NCI-H2081 (cell line): ENCODE results near the gene TYRO3.
A peak's percentile ranks its signal among the peaks of the same experiment; 100 is the strongest.

Experiments
- DNase-seq, 2 experiments: peaks; one replicate each; lab custom pipeline; 2025; lab: John Stamatoyannopoulos, UW

TYRO3 gene

DNA sequence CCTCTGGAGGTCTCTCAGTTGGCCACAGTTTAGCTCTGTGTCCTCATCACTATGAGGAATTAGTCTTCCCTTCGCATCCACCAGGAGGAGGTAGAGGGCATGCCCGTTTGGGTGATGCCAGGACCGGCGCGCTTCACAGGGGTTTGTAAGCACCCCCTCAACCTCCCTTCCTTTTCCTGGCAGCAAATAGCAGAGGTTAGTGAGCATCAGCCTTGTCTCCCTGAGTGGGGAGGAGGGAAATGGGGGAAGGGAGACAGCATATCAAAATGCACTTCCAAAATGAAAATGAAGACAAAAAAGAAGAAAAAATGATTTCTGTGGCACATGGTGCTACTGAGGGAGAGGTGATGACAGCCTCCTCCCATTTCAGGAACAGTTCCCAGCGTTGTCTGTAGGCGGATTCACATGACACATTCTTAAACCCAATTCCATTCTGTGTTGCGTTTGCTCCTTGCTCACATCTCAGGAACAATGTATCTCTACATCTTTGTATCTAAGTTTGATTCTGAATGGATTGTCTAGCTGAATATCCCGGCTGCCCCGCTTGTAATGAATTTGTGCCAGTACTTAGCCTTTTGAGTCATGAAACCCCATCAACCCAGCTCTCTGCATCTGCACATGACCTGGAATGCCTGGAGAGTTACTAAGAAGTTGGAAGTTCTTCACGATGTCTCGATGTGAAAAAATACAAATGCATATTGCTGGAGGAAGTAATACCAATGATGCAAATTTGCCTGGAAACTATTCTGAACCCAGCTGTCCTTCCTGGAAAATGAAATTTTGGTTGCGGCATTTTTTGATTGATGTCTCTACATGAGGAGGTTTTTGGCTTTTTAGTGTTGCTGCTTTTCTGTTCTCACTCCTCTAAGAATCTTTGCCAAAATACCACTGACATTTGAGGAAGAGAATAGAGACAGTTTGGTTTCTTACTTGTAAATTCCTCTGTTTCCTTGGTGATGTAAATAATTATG is 45.2 kb downstream of the TYRO3 start:
- DNase-seq = peak; percentile 61 to 70

GRCh38 chr15:41605566-41605965 is 46.6 kb downstream of the TYRO3 start:
- no peak for DNase-seq

DNA sequence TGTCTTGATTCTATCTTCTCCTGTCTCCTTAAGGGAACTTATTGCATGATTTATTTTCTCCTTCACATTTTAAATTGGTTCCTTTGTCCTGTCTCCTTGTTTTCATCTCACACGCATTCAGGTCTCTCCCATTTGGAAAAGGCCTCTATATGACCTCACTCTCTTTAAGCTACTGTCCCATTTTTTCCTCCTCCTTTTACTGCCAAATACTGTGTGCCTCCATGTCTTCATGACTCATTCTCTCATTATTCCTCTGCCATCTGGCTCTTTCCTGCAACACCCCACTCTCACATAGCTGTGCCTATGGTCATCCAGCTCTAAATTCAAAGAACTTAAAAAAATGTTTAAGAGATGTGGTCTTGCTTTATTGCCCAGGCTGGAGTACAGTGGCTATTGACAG is 48.0 kb downstream of the TYRO3 start:
- no peak for DNase-seq

DNA sequence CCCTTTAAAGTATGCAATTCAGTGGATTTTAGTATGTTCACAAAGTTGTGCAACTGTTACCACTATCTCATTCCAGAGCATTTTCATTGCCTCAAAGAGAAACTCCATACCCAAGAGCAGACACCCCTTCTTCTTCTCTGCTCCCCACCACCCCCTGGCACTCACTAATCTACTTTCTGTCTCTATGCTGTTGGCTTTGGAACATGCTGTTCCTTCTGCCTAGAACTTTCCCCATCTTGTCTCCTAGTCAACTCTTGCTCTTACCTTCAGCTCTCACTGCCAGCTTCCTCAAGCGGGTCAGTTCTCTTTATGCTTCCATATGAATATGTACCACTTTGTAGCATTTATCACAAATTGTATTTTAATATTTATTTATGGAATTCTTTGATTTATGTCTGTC is 50.1 kb downstream of the TYRO3 start:
- no peak for DNase-seq

DNA sequence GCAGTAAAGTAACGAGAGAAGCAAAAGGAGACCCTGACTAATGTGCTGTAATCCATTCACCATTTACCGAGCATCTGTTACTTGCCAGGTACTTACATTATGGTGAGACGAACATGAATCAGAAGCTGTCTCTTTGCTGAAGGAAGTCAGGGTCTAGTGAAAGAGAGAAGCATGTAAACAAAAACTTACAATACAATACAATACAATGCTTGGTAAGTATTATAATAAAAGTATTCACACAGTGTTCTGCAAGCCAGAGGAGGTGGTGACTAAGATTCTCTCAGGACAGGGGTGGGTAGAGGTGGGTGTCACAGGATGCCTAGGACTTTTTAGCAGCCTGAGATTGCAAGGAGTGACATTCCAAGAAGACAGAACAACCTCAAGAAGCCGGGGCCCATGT is 51.0 kb downstream of the TYRO3 start:
- DNase-seq = no peak

- DNase-seq = no peak
These were observed 61.7 kb downstream of the TYRO3 start for GRCh38 chr15:41620536-41621199.

DNA sequence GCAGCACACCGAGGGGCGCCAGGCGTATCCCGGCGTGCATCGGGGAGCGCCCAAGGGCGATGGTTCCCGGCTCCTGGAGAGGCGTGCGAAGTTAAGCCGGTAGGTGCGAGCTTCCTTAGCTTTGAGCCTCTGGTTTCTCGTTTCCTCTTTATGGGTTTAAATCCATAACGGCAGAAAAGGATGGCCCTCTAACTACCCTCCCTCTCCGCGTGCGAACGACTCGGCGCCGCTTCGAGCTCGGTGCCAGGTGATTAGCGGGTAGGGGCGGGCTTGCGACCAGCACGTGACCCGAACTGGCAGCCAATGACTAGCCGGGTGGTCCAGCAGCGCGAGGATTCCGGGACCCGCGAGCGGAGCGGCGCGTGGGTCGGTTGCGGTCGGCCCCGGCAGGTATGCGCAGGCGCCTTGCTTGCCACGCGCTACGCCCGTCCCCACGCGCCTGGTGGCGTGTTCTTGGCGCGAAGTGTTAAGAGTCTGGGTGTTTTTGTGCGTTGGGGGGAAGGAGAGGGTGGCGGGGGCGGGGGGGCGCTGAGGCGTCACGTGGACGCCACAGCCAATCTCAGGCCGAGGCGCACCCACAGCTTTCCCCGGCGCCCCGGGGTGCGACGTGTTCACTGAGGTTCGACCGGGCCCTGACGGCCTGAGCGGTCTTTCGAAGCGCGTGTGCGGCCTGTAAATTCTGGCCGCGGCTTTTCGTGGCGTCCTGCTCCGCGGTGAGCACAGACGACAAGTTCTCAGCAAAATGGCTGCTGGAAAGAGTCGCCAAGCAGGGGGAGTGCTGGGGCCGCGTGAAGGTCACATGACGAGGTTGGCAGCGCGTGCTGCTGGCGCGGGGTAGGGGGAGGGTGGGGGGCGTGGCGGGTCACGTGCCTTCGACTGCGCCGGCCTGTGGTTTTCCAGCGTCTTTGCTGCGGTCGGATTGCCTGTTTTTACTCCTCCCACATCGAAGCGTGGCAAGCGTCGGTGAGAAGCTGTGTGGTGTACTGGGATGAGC is 62.5 kb downstream of the TYRO3 start:
- DNase-seq = peak; percentile 84 to 92

DNA sequence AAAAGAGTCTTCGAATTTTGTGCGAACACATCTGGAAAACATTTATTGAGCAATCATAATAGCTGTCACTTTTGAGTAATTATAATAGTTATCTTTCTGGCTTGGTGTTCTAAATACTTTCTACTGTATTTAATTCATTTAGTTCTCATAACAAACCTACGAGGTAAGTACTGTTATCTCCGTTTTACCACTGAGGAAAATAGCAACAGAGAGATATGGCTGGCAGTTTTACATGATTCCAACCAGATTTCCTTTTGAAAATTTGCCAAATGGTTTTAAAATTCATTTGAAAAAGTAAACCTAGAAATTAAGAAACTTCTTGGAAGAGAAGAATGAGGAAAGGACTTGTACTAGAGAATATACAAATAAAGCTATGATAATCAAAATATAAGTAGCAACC is 63.9 kb downstream of the TYRO3 start:
- no peak for DNase-seq

DNA sequence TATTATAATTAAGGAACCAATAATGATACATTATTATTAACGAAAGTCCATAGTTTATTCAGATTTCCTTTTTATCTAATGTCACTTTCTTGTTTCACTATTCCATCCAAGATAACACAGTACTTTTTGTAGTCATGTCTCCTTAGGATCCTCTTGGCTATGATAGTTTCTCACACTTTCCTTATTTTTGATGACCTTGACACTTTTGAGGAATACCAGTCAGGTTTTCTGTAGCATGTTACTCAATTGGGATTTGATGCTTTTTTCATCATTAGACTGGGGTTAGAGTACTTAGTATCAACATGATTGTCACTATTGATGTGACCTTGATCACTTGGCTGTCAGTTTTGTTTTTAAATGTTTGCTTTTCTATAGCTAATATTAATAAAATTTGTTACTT is 68.2 kb downstream of the TYRO3 start:
- DNase-seq = no peak

GRCh38 chr15:41629463-41629862 is 70.5 kb downstream of the TYRO3 start:
- DNase-seq = no peak

DNA sequence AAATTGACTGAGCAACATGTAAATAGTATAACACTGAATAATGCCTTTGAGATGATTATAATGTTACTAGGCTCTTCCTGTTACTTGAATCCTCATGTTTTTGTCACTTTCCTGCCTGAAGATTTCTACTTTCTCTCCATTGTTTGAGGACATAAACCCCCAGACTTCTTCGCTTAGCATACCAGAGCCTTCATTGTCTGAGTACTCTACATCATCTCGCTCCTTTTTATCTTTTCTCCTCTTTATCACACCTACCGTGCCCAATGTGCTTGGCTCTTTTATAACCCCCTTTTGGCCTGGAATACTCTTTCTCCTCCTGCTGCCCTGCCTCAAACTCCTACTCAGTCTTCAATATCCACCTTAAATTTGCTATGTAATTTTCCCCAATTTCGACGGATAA is 70.9 kb downstream of the TYRO3 start:
- DNase-seq = no peak

DNA sequence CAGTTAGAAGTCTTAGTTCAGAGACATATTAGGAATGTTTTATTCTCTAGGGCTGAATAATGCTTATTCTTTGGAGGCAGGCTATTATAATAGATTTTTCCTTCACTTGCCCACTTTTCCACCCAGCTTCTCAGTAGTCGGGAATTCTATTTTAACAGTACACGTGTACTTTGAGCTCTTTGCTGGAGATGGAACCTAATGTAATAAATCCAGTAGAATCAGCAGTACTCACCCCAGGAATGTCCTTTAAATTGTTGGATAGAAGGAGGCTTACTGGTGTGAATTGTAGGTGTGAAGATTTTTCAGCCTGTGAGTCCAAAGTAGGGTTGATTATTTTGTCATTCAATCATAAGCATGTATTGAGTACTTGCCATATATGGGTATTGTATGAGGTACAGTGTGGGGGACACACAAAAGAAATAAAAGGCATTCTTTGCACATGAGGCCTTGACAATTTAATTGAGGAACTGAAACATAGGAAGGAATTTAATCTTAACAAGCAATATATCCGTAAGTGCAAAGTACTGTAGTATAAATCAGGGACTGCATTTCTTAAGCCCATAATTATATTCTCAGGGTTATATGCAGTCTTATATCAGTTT is 71.7 kb downstream of the TYRO3 start:
- DNase-seq = no peak

DNA sequence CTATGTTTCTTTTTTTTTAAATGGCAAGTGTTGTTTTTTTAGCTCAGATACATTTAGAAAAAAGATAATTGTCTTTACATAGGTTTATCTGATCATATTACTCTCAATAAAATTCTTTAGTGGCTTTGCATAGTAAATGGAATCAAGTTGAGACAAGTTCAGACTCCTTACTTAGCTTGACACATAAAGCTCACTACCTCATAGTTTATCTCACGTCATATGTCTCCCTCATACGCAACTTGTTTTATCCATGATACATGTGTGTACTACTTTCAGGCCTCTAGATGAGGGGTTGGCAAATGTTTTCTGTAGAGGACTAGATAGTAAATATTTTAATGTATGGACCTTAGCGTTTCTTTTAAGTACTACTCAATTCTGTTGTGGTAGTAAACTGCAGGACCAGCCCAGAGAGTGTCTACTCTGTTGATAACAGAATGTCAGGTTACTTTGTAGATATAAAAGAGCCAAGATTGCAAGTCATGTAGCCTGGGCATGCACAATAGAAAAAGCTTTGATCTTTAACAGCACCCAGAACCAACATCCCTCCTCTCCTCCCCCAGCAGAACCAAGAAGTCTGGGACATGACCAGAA is 73.0 kb downstream of the TYRO3 start:
- no peak for DNase-seq
